DOHH2 (cell line): ENCODE measurements around the gene GPX4.
A peak's percentile ranks its signal among the peaks of the same experiment; 100 is the strongest.

Experiments
- H3F3A ChIP-seq: fragments of 200-600 bp; sonication (generic), shearing (Covaris generic); 2 replicates; pipeline ENCODE4 v1.6.0; 2016; ENCODE audit warnings: antibody characterized with exemption, mild to moderate bottlenecking; ENCODE audit not compliant: control insufficient read depth, insufficient read depth
- H3K27ac ChIP-seq: fragments of 200-600 bp; sonication (generic); 2 replicates; pipeline ENCODE4 v1.5.1; 2014; ENCODE audit warnings: low read depth, mild to moderate bottlenecking, low read length, moderate library complexity
- H3K27me3 ChIP-seq: fragments of 200-600 bp; sonication (generic); 2 replicates; pipeline ENCODE4 v1.6.1; 2014; ENCODE audit warnings: mild to moderate bottlenecking, low read length, mixed read lengths; ENCODE audit not compliant: control insufficient read depth
- H3K36me3 ChIP-seq: fragments of 200-600 bp; sonication (generic); 2 replicates; pipeline ENCODE4 v1.6.1; 2014; ENCODE audit warnings: mild to moderate bottlenecking, low read length, moderate library complexity, mixed read lengths; ENCODE audit not compliant: control insufficient read depth
- H3K4me1 ChIP-seq: fragments of 200-600 bp; sonication (generic); 2 replicates; pipeline ENCODE4 v1.6.1; 2014; ENCODE audit warnings: mild to moderate bottlenecking, low read length, mixed read lengths; ENCODE audit not compliant: control insufficient read depth
- H3K4me2 ChIP-seq: fragments of 200-600 bp; sonication (generic); 2 replicates; pipeline ENCODE4 v1.6.0; 2014; ENCODE audit warnings: mild to moderate bottlenecking, low read length, moderate library complexity
- H3K4me3 ChIP-seq: fragments of 200-600 bp; sonication (generic); 2 replicates; pipeline ENCODE4 v1.5.1; 2014; ENCODE audit warnings: mild to moderate bottlenecking, low read length, mixed read lengths
- H3K79me2 ChIP-seq: fragments of 200-600 bp; sonication (generic); 2 replicates; pipeline ENCODE4 v1.6.1; 2014; ENCODE audit warnings: mild to moderate bottlenecking, low read length, mixed read lengths; ENCODE audit not compliant: control insufficient read depth
- H3K9me2 ChIP-seq: fragments of 200-600 bp; sonication (generic); replicated peaks from 2 replicates; pipeline ENCODE4 v1.6.1; 2014; ENCODE audit warnings: mild to moderate bottlenecking, low read length, mixed read lengths; ENCODE audit not compliant: control insufficient read depth
- H3K9me3 ChIP-seq: fragments of 200-600 bp; sonication (generic); 2 replicates; pipeline ENCODE4 v1.6.1; 2014; ENCODE audit warnings: antibody characterized with exemption, low read length, mixed read lengths; ENCODE audit not compliant: control insufficient read depth, insufficient read depth
- H4K20me1 ChIP-seq: fragments of 200-600 bp; sonication (generic); 2 replicates; pipeline ENCODE4 v1.6.0; 2014; ENCODE audit warnings: low read depth, mild to moderate bottlenecking, antibody characterized with exemption, low read length, moderate library complexity; ENCODE audit not compliant: control insufficient read depth, insufficient read depth
- EZH2phosphoT487 ChIP-seq: fragments of 200-600 bp; sonication (generic); IDR thresholded peaks from 2 replicates; pipeline ENCODE4 v1.6.1; 2017; ENCODE audit warnings: borderline replicate concordance, mild to moderate bottlenecking, antibody characterized with exemption, low read length, moderate library complexity, mixed read lengths
- TF ChIP-seq, protein P1 (sequence below): fragments of 200-600 bp; sonication (generic); IDR thresholded peaks from one replicate; pipeline ENCODE4 v1.5.1; 2014; ENCODE audit warnings: antibody characterized with exemption, mild to moderate bottlenecking, low read depth, low read length; ENCODE audit not compliant: poor library complexity, severe bottlenecking

The GPX4 gene, protein sequence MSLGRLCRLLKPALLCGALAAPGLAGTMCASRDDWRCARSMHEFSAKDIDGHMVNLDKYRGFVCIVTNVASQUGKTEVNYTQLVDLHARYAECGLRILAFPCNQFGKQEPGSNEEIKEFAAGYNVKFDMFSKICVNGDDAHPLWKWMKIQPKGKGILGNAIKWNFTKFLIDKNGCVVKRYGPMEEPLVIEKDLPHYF

GRCh38 chr19:1103708-1104310 lies at the start of gene GPX4:
TSS of gene GPX4 (plus strand) at chr19:1103994. CDS start at chr19:1104044, 50 bp downstream.
- H3K9me3 ChIP-seq, result no peaks in the 10 kb centered on the region
- no peaks in the 10 kb centered on the region for H3K9me2 ChIP-seq
- H3K4me3 ChIP-seq, result peak within 1 kb of the TSS; percentile 92
- H4K20me1 ChIP-seq, result no peaks in the 10 kb centered on the region
- H3F3A ChIP-seq, result peaks cover 10% of the 10 kb centered on the region
- peaks cover 41% of the 10 kb centered on the region for H3K4me1 ChIP-seq
- peak within 1 kb of the TSS; percentile 94 for H3K4me2 ChIP-seq
- TF ChIP-seq, protein P1, sequence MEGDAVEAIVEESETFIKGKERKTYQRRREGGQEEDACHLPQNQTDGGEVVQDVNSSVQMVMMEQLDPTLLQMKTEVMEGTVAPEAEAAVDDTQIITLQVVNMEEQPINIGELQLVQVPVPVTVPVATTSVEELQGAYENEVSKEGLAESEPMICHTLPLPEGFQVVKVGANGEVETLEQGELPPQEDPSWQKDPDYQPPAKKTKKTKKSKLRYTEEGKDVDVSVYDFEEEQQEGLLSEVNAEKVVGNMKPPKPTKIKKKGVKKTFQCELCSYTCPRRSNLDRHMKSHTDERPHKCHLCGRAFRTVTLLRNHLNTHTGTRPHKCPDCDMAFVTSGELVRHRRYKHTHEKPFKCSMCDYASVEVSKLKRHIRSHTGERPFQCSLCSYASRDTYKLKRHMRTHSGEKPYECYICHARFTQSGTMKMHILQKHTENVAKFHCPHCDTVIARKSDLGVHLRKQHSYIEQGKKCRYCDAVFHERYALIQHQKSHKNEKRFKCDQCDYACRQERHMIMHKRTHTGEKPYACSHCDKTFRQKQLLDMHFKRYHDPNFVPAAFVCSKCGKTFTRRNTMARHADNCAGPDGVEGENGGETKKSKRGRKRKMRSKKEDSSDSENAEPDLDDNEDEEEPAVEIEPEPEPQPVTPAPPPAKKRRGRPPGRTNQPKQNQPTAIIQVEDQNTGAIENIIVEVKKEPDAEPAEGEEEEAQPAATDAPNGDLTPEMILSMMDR, result no peak
- no peak for TF ChIP-seq EZH2phosphoT487
- peak within 1 kb of the TSS; percentile 61 for H3K27ac ChIP-seq
- H3K79me2 ChIP-seq, result peaks cover 10% of the 10 kb centered on the region
- H3K27me3 ChIP-seq, result no peaks in the 10 kb centered on the region
- peaks cover 16% of the 10 kb centered on the region for H3K36me3 ChIP-seq

GRCh38 chr19:1054102-1055027 lies 49.4 kb upstream of the GPX4 start:
- Histone ChIP-seq H3K36me3 (peaks cover 17% of the 10 kb centered on the region), H3F3A (no peaks in the 10 kb centered on the region), H3K9me2 (no peaks in the 10 kb centered on the region), H3K9me3 (no peaks in the 10 kb centered on the region), H3K79me2 (no peaks in the 10 kb centered on the region), H3K4me1 (peaks cover 10% of the 10 kb centered on the region; the same call in 1 of the 2 replicates), H3K27ac (no peak overlapping the region), H4K20me1 (no peaks in the 10 kb centered on the region), H3K4me2 (no peak overlapping the region), H3K4me3 (no peak overlapping the region), H3K27me3 (no peaks in the 10 kb centered on the region)
- TF ChIP-seq, protein P1, result no peak
- no peak for TF ChIP-seq EZH2phosphoT487

DNA sequence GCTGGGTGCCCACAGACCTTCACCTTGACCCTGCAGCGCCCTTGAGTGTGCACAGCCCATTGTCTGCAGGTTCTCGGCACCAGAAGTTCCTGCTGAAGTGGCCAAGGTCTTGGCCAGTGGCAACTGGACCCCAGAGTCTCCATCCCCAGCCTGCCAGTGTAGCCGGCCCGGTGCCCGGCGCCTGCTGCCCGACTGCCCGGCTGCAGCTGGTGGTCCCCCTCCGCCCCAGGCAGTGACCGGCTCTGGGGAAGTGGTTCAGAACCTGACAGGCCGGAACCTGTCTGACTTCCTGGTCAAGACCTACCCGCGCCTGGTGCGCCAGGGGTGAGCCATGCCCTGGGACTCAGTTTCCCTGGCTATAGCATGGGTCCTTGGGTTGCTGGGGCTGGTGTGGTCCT lies 48.8 kb upstream of the GPX4 start:
- TF ChIP-seq, protein P1, result no peak
- TF ChIP-seq EZH2phosphoT487, result no peak

More for the DNA sequence above, 48.8 kb upstream of the GPX4 start:
- Histone ChIP-seq H3K27me3 (no peaks in the 10 kb centered on the region), H3K4me1 (peaks cover 10% of the 10 kb centered on the region; the same call in 1 of the 2 replicates), H3K36me3 (peaks cover 17% of the 10 kb centered on the region), H3K27ac (no peak overlapping the region), H4K20me1 (no peaks in the 10 kb centered on the region), H3K4me2 (no peak overlapping the region), H3F3A (no peaks in the 10 kb centered on the region), H3K4me3 (no peak overlapping the region), H3K9me3 (no peaks in the 10 kb centered on the region), H3K79me2 (no peaks in the 10 kb centered on the region), H3K9me2 (no peaks in the 10 kb centered on the region)
